ENCODE data around the gene UNC13C. TPM values are rescaled to one million over a fixed set of nuclear protein-coding genes. Genes with fewer than 3 reads are reported as not detected.

UNC13C gene
- total and polyA plus RNA-seq, 2 of the 13 experiments (the other 11 are each of a cell fraction or from before 2014, with no cell fraction given), result 0.04 TPM; not detected in 1

DNA sequence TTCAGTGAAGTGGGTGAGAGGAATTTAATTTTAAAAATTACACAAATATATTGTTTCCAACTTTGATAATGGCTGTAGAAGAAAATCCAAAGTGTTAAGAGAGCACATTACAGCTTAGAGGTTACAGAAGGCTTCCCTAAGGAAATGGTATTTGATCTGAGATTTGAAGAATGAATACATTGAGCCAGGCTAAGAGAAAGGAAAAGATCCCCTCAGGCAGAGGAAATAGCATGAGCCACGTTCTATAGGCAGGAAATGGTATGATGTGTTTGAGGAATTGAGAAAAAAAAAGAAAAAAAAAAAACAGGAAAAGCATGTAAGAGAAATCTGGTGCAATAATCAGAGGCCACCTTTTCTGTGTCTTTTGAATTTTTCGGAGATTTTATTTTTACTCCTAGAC, 48.6 kb downstream of the UNC13C start:
- H3K4me3 ChIP-seq (replicated peaks in 1 of 3; ENCODE audit: insufficient read depth in 1 of 3, low read depth in 2 of 3, low read length in 3 of 3), result no peak overlapping the region
- in situ Hi-C loops (cut with HindIII; ENCODE audit: extremely low pct_ligation_motif_present, low pct_unique_long_range_greater_than_20kb), result no loop called here
- intact Hi-C loops (cut with micrococcal nuclease; ENCODE audit: unreplicated experiment), result no loop called here
- H3K27ac ChIP-seq (ENCODE audit: extremely low read length, insufficient read depth, low read length), result no peak overlapping the region
- ChIA-PET CTCF (ENCODE audit: low intra/inter-chr PET ratio, low total read pairs) (no interaction called here), POLR2A (no interaction called here)
- peaks cover 2 to 10% of the 10 kb centered on the region in 2 experiments; a peak in 2 of 5 replicates for H3K27me3 ChIP-seq (ENCODE audit: control insufficient read depth in 1 of 2, insufficient read depth in 2 of 2, low read length in 2 of 2)
- no peaks in the 10 kb centered on the region for H4K20me1 ChIP-seq (ENCODE audit: insufficient read depth, low read length)
- DNase-seq (ENCODE audit: low spot score), result no peak
- no peak for FAIRE-seq
- no peaks in the 10 kb centered on the region for H3K4me1 ChIP-seq (ENCODE audit: insufficient read depth, low read length)
- no TSS peak for BruUV-seq (replicated peaks)
- H2AFZ ChIP-seq (ENCODE audit: low read length), result no peak overlapping the region
- WGBS (ENCODE audit: low lambda C conversion rate), result 0% methylated on average over 2 of the region's 2 CpGs
- TF ChIP-seq STAT5B (CRISPR knock-in tag; IDR thresholded peaks at IDR 0.05), result no peak
- no peak for TF ChIP-seq EHMT2 (IDR thresholded peaks at IDR 0.05; ENCODE audit: borderline replicate concordance, low read depth, low read length)
- no peak for TF ChIP-seq ZNF143 (CRISPR knock-in tag; IDR thresholded peaks at IDR 0.05)
- no peak for TF ChIP-seq ZNF547 (CRISPR knock-in tag; IDR thresholded peaks at IDR 0.05)
- TF ChIP-seq THYN1 (CRISPR knock-in tag; IDR thresholded peaks at IDR 0.05; ENCODE audit: borderline replicate concordance, low read depth), result no peak
- TF ChIP-seq U2AF1 (optimal IDR thresholded peaks at IDR 0.05; ENCODE audit: low read depth, low read length), result no peak
- TF ChIP-seq ZNF788 (CRISPR knock-in tag; IDR thresholded peaks at IDR 0.05; ENCODE audit: borderline replicate concordance), result no peak
- TF ChIP-seq ZNF501 (CRISPR knock-in tag; IDR thresholded peaks at IDR 0.05), result no peak
- no peak for TF ChIP-seq ZBTB7A (CRISPR knock-in tag; IDR thresholded peaks at IDR 0.05)
- TF ChIP-seq, protein P1, sequence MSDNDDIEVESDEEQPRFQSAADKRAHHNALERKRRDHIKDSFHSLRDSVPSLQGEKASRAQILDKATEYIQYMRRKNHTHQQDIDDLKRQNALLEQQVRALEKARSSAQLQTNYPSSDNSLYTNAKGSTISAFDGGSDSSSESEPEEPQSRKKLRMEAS (IDR thresholded peaks at IDR 0.05), result no peak
- no peak for TF ChIP-seq MBD4 (IDR thresholded peaks at IDR 0.05; ENCODE audit: borderline replicate concordance, low read length)
- no peak for TF ChIP-seq ZNF891 (CRISPR knock-in tag; IDR thresholded peaks at IDR 0.05)
- no peak overlapping the region for H3K9ac ChIP-seq (ENCODE audit: insufficient read depth, low read depth, low read length)
- no peaks in the 10 kb centered on the region for H3K9me3 ChIP-seq (ENCODE audit: low read length)
- no peak for ATAC-seq
- no peaks in the 10 kb centered on the region for H3K79me2 ChIP-seq (ENCODE audit: insufficient read depth, low read length)
- H3K4me2 ChIP-seq (ENCODE audit: low read depth, low read length), result no peak overlapping the region
- no peaks in the 10 kb centered on the region for H3K36me3 ChIP-seq (replicated peaks in 1 of 2; ENCODE audit: control insufficient read depth in 1 of 2, insufficient read depth in 2 of 2, low read length in 2 of 2)
